Cardiac fibroblast (primary cell): ENCODE measurements around the gene DHX30.

Experiments used
- DNase-seq, 2 donors: peaks; one replicate each; pipeline versions ENCODE4 v3.0.0 to v3.0.0-alpha.2; 2010; ENCODE audit warnings: low read depth in 2 of 2
- H3K4me3 ChIP-seq, 2 donors: replicated peaks in 1 of 2; 1 replicate in 1 of 2; 2 replicates in 1 of 2; pipeline ENCODE4 v1.5.1; 2011; ENCODE audit warnings: low read depth in 2 of 2, low read length in 2 of 2, mild to moderate bottlenecking in 2 of 2, moderate library complexity in 1 of 2
- TF ChIP-seq, protein P1 (sequence below): IDR thresholded peaks from one replicate; pipeline ENCODE4 v1.5.1; 2011; ENCODE audit warnings: low read depth, mild to moderate bottlenecking, low read length, inconsistent platforms

The DHX30 gene

DNA sequence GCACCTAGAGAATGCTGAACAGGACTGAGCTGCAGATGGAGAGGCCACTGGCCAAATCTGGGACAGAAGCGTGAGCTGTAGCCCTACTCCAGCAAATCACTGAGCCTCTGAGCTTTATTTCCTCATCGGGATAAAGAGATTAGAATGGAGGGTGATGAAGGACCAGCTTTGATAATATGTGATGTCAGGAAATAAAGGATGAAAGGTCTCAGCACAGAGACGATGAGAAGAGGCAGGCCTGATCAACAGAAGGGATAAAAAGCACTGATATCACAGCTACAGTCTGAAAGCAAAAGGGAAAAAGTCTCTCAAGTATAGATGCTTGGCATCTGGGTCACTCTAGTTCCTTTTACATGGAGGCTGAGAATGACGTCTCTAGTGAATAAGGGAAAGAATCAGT is 70.0 kb downstream of the DHX30 start:
- no peak for DNase-seq
- no peak overlapping the region for H3K4me3 ChIP-seq
- TF ChIP-seq, protein P1, sequence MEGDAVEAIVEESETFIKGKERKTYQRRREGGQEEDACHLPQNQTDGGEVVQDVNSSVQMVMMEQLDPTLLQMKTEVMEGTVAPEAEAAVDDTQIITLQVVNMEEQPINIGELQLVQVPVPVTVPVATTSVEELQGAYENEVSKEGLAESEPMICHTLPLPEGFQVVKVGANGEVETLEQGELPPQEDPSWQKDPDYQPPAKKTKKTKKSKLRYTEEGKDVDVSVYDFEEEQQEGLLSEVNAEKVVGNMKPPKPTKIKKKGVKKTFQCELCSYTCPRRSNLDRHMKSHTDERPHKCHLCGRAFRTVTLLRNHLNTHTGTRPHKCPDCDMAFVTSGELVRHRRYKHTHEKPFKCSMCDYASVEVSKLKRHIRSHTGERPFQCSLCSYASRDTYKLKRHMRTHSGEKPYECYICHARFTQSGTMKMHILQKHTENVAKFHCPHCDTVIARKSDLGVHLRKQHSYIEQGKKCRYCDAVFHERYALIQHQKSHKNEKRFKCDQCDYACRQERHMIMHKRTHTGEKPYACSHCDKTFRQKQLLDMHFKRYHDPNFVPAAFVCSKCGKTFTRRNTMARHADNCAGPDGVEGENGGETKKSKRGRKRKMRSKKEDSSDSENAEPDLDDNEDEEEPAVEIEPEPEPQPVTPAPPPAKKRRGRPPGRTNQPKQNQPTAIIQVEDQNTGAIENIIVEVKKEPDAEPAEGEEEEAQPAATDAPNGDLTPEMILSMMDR: no peak

DNA sequence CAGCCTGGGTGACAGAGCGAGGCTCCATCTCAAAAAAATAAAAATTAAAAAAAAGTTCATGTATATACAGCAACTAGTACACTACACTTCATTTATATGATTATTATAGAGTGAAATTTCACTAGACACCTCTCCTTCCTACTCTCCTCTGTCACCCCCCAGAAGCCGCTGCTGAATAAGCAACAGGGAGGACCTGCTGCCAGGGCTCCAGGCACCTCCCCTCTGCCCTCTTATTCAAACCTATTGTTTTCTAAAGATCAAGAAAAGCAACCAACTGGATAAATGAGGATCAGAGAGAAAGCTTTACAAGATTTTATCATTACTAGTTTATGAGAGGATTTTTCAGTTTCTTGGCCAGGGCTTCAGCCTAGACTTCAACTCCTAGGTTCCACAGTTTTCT is 71.5 kb downstream of the DHX30 start:
- H3K4me3 ChIP-seq: no peak overlapping the region
- TF ChIP-seq, protein P1: no peak
- no peak for DNase-seq

DNA sequence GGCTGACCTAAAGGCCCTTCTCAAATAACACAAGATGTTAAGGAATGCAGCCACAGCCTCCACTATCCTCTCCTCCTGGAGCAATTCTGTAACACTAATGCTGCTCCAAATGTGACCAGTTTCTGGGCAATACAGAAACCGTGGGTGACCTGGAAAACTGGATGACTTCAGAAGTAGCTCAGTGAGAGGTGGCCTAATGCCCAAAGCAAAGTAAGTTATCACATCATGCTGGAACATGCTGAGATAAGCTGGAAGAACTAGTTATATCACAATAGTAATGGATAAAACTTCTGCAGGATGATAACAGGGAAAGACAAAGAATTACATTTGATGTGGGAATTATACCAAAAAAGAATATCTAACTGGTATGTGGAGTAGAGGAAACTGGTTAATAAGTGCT is 72.0 kb downstream of the DHX30 start:
- TF ChIP-seq, protein P1: no peak
- no peak overlapping the region for H3K4me3 ChIP-seq
- DNase-seq: no peak

DNA sequence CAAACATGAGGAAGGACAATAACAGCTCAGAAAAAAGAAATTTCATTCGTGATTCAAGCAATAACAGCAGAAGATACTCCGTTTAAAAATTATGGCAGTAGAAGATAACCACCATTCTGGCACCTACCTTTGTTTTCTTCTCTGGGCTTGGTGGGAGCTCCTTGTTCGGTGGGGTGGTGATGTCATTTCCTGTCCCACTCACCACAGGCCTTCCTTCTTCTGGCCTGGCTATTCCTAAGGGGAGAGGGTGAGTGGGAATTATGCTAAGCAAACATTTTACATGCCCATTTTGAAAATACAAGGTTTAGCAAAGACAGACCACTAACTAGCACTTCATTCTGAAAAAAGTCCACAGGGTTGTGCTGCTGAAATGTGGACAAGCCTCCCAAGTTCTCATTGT is 74.4 kb downstream of the DHX30 start:
- DNase-seq: peak; percentile 20 to 56
- H3K4me3 ChIP-seq: no peak overlapping the region
- TF ChIP-seq, protein P1: no peak

DNA sequence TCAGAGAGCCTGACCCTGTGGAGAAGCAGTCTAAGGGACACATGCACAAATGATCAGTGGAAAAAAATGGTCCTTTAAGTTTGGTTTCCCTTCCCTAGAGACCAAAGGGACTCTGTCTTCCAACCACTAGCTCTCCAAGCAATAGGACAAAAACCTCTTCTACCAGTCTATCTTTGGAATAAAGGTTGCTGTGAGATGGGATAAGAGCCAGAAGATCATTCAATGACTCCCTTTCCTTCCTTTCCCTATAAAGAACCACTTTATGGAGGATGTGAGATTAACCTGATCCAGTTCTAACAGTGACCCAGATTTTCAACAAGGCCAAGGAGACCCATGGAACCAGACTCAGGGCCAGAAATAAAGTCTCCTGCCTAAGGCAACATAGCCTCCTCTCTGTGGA is 74.8 kb downstream of the DHX30 start:
- no peak for DNase-seq
- TF ChIP-seq, protein P1: no peak
- no peak overlapping the region for H3K4me3 ChIP-seq

DNA sequence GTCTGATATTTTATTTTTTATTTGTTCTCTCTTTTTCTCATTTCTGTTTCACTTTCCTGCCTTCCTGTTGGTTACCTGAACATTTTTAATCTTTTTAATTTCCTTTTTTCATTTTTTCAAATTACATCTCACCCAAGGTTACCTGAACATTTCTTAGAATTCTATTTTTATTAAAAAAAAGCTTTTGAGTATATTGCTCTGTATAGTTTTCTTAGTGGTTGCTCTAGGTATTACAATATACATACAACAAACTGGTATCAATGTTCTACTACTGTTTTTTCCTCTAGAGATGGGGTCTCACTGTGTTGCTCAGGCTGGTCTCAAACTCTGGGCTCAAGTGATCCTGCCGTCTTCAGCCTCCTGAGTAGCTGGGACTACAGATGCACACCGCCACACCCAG is 79.4 kb downstream of the DHX30 start:
- H3K4me3 ChIP-seq: no peak overlapping the region
- no peak for DNase-seq
- TF ChIP-seq, protein P1: peak; percentile 3

DNA sequence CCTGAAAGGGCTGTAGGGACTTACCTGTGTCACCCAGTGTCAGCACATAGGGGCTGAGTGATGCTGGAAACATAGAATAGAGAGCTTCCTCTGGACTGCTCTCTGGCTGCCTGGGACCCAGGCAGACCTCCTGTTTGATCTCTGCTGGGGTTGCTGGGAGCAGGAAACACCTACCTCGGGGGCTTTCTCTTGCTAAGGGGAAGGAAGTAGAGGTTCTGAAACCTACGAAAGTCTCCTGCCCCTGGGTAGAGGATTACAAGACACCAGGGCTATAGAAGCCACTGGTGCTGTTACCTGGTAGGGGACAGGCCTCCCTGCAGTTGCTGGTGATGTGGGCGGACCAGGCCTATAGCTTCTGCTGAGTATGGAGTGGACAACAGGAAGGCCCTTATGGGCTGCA is 81.7 kb downstream of the DHX30 start:
- no peak overlapping the region for H3K4me3 ChIP-seq
- TF ChIP-seq, protein P1: no peak
- no peak for DNase-seq
